Activated CD4-positive, alpha-beta T cell treated with anti-CD3 and anti-CD28 coated beads, Interleukin-2, amount 50 U/mL, for 1 hour (primary cell): ENCODE measurements around the gene JMJD8.

Experiments
- DNase-seq: peaks from one replicate; pipeline ENCODE4 v3.0.0-alpha.2; 2020

JMJD8 gene, protein sequence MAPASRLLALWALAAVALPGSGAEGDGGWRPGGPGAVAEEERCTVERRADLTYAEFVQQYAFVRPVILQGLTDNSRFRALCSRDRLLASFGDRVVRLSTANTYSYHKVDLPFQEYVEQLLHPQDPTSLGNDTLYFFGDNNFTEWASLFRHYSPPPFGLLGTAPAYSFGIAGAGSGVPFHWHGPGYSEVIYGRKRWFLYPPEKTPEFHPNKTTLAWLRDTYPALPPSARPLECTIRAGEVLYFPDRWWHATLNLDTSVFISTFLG

GRCh38 chr16:684071-684794, at the start of gene JMJD8:
TSS of gene JMJD8 (minus strand) at chr16:684334. CDS start at chr16:684319, 15 bp downstream.
- peak; percentile 95 for DNase-seq

DNA sequence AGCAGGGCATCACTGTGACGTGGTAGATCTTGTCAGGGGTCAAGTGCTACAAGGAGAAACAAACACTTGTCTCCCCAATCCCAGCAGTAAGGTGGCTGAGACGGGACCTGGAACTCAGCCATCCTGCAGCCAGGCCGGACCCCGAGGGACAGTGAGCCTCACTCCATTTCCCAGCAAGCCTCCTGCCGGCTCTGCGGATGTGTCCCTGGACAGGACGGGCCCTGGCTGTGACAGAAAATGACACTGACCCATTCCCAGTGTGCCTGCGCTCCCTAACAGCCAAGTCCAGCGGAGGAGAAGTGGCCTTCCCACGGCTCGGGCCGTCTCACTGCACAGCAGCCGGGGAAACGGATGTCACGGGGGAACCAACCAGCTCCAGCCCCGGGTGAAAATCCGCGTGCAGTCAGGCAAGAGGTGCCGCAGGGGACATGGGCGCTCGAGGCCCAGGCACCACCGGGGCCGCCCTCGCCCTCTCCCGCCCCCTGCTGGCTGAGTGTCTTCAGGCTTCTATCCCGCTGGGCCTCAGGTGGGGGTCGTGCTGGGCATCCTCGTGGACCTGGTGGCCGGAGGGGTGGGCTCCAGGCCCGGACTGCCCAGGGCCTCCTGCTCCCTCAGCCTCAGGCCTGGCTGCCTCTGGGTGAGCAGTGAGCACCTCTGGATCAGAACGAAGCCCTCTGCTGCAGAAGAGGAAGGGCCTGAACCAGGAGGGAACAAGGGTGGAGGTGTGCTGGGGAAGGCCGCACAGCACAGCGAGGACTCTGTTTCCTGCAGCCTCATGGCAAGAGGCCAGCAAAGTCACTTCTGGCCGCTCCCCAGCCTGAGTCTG, 49.5 kb upstream of the JMJD8 start:
- peak; percentile 40 for DNase-seq

DNA sequence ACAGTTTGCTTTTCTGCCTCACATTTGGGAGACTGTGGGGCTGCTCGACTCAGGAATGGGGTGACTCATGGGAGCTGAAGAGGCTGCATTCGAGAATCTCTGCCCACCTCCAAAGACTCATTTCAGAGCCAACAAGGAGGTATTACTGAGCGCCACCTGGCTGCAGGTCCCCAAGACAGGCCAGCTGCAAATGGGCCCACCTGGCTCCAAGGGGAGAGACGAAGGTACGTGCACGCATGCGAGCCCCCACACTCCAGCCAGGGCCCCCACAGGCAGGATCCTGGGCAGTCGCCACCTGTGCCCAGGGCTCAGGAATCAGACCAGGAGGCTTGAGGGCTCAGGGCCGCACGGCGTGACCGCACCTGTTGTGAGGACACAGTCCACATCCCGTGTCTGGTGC, 48.8 kb upstream of the JMJD8 start:
- no peak for DNase-seq

DNA sequence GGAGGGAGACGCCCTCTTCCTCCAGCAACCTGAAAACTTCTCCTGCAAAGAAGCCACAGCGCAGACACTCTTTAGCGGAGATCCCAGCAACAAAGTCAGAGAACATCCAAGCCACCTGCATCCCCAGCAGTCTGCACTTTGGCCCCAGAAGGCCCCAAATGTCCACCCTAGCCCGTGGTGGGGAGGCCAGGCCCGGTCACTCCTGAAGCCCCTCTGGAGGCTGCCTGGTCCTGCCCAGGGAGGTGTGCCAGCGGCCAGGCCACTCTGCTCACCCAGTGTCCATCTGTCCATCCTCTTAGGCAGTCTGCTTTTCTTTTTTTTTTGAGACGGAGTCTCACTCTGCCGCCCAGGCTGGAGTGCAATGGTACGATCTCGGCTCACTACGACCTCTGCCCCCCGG, 48.2 kb upstream of the JMJD8 start:
- no peak for DNase-seq

DNA sequence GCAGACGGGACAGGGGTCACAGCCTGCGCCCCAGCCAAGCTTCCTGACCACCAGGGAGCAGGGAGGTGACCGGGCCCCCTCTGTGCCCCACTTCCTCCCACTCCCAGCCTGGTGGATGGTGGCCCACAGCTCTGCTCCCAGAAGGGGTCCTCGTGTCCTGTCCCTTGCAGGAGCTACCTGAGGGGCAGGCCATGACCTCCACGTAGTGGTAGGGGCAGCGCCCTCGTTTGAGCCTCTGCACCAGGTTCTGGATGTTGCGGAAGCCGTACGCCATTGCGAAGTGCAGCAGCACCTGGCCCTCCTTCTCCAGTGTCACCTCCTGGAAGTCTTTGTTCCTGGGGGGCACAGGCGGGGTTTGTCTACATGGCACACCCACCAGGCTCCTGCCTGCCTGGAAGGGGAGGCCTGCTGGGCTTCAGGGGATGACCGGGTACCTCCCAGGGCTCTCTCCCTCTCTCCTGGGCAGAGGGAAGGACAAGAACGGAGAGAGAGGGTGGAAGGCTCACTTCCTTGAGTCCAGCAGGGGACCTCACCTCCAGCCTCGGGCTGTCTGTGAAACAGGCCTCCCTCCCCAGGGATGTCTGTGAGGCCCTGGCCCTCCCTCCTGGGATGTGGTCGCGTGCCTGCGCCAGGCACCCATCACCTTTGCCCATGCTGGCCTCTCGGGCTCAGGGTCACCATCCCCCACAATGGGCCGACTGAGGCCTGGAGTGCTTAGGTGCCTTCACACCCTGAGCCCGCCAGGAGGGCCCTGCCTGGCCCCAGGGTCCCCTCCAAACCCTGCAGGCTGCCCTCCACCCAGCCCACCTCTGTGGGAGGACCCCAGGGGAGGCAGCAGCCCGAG, 46.8 kb upstream of the JMJD8 start:
- DNase-seq: no peak

DNA sequence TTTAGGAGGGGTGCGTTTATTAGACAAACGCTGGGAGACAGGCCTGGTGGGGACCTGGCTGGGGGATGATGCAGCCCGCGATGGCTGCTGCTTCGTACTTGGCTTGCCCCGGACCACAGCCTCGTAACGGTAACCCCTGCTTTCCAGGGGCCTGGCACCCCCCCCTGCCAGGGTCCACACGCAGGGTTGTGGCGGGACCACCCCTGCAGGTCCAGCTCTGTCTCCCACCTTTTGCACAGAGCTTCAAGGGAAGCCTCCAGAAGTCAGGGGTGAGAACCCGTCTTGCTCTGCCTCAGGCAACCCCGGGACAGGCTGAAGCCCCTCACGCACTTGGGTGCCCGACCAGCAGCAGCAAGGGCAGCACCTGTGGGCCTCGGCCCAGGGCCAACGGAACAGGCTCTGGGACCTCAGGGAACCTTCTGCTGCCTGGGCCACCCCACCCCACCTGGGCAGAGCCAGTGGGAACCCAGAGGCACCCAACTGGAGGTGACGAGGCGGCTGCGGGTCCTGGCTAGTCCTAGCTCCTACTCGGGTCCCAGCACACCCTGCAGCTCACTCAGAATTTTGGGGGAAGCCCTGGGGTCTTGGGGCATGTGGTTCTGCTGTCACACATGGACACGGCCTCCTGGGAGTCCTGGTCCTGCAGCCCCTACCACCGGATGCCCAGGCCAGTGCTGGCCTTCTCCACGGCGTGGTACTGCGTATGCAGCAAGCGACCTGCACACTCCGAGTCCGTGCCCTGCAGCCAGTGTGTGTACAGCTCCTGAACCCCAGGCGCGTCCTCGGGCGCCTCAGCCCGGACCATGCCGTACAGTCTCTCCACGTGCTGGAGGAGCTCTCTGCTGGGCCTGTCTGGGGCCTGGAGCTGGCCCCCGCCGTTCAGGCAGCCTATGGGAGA, 45.9 kb upstream of the JMJD8 start:
- no peak for DNase-seq

DNA sequence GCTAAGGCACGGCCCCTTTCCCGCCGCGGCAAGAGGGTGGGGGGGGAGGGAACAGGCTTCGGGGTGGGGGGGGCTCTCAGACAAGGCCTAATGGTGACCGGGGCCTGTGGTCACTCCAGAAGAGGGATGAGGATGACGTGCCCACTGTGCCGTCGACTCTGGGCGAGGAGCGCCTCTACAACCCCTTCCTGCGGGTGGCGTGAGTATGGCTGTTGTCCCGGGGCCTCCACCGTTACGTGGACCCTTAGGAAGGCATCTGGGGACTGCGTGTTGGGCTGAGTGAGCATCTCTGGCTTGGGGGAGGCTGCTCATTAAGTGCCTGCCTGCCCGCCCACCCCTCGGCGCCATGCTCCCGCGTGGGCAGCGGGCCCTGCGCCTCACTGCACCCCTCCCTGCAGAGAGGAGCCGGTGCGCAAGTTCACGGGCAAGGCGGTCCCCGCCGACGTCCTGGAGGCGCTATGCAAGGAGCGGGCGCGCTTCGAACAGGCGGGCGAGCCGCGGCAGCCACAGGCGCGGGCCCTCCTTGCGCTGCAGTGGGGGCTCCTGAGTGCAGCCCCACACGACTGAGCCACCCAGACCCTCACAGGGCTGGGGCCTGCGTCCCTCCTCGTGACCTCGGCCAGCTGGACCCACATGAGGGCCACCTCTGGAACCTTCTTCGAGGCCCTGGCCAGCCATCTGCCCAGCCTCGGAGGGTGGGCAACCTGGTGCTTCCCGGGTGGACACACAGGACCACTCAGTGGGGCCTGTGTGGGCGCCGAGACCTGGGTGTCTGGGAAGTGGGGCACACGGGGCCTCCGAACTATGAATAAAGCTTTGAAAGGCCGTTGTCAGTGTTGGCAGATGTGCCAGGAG, 45.0 kb upstream of the JMJD8 start:
- DNase-seq: no peak

DNA sequence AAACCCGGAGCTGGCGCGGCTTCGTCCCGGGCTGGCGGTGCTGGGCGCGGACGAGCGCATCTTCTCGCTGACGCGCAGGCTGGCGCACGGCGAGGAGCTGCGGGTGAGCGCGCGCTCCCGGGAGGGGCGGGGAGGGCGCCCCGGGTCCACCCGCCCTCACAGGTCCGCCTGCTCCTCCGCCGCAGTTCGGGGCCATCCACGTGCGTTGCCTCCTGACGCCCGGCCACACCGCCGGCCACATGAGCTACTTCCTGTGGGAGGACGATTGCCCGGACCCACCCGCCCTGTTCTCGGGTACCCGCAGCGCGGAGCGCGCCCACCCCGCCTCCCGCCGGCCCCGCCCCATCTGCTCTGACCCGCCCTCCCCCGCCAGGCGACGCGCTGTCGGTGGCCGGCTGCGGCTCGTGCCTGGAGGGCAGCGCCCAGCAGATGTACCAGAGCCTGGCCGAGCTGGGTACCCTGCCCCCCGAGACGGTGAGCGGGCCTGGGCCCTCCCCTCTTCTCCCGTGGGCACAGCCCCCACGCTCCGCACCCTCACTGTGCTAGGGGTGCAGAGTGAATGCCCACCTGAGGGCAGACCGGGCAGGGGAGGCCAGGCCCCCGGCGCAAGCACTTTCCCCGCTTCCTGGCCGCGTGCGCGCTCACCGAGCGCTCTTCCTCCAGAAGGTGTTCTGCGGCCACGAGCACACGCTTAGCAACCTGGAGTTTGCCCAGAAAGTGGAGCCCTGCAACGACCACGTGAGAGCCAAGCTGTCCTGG, 44.2 kb upstream of the JMJD8 start:
- DNase-seq: peak; percentile 51

GRCh38 chr16:727291-727977, 43.3 kb upstream of the JMJD8 start:
- no peak for DNase-seq

DNA sequence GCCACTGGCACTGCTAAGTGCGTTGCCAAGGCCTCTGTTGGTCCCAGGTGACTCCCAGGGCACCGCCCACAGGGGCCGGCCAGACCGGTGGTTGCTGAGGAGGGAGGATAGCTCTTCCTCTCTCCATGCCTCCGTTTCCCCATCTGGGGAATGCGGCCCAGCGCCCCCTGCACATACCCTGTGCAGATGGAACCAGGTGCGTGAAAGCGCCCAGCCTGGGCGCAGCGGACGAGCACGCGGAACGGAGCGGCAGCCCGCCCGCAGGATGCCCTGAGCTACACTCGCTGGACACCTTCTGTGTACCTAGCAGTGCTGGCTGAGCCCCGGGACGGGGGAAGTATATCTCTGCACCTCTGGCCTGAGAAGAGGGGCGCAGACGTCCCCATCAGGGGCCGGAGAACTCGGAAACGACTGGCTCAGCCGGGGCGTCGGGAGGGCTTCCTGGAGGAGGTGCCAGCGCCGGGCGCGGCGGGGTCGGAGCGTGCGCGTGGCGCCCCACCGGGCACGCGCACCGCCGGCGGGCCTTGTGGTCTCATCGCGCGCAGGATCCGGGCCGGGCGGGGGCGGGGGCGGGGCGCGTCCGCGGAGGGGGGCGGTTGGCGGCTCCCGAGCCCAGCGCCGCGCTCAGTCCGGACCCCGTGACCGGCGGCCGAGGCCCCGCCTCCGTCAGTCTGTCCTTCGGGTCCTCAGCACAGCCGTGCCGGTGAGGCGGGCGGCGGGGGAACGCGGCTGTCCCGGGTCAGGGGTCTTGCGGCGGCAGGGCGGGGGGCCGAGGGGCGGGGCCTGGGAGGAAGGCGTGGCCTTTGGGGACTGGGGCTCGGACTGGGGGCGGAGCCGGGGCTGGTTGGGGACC, 42.5 kb upstream of the JMJD8 start, which contains the start of the genes CCDC78 and HAGHL:
TSS of gene CCDC78 (minus strand) at position 6 of the 853 bp plus-strand sequence. CDS start 76 bp downstream, outside the sequence.
TSS of gene HAGHL (plus strand) at position 669 of the 853 bp plus-strand sequence. CDS start 404 bp downstream, outside the sequence.
- peak; percentile 48 for DNase-seq

GRCh38 chr16:726188-726437, 42.0 kb upstream of the JMJD8 start:
- DNase-seq: no peak

DNA sequence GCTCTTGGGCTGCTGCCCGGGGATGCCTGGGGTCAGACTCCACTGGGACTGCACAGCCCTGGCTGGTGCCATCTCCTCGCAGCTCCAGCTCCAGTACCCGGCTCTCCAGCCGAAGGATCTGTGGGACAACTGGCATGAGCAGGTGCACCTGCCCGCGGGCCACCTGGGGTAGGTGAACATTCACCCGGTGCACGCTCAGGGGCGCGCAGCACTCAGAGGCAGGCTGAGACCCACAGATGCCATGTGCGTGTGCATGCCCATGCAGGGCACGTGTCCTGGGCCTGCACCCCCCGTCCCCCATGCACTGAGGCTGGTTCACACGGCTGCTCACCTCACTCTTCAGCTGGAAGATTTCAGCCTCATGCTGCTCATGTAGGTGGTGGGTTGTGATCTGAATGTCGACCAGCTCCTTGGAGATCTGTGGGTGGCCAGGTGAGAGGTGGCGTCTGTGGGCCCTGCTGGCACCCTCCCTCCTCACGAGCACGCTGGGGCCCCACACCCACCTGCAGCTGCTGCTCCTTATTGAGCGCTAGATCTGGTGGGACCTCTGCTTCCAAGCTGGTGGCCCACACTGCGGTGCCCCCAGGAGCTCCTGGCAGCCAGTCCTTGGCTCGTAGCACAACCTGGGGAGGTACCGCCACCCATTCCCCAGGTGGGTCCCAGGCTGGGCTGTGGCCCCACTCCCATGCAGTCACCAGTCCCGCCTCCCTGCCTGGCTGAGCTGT, 41.5 kb upstream of the JMJD8 start:
- no peak for DNase-seq

- no peak for DNase-seq
Measured at GRCh38 chr16:725041-725376, 40.9 kb upstream of the JMJD8 start.

DNA sequence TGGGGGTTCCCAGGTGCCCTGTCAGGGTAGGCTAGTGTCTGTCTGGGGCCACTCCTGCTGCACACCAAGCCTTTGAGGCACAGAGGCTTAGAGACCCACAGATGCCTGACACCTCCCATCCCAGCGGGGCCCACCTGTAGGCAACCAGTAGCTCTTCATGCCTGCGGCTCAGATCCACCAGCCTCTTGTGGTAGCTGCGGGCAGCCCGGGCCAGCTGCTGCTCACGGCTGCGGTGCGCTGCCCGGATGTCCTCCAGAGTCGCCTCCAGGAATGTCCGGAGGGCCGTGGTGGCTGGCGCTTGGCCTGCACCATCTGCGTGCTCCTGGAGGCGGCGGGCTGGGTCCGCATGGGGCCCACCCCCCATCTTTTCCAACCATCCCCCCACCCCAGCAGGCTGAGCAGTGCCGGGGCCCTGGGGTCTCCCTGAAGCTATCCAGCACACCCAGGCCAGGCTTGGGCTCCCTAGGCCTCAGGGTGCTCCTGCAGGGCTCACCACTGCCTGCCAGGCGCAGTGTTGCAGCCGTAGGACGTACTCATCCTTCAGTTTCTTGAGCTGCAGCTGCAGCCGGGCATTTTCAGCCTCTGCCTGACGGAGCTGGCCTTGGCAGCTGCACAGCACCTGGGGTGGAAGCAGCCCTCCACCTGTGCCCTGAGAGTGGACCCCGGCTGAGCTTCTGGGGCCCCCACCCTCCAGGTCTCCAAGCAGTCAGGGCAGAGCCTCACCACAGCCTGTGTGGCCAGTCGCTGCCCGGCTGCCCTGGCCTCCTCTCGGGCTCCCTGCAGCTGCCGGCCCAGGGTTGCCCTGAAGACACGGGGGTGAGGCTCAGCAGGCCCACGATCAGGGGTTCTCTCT, 40.3 kb upstream of the JMJD8 start:
- DNase-seq: no peak

GRCh38 chr16:723695-724094, 39.6 kb upstream of the JMJD8 start:
- no peak for DNase-seq

GRCh38 chr16:722835-723633, 38.9 kb upstream of the JMJD8 start:
- no peak for DNase-seq
